Measurements from ENCODE around the gene TCF4.
A peak's percentile ranks its signal among the peaks of the same experiment; 100 is the strongest.

The TCF4 gene

GRCh38 chr18:55395799-55396198 lies 192.2 kb downstream of the TCF4 start:
- DNase-seq (ENCODE audit: low read depth, low spot score) = no peak
- no peak for TF ChIP-seq CTCF (IDR thresholded peaks at IDR 0.05; ENCODE audit: low read depth, low read length)
- no peak overlapping the region for H3K4me3 ChIP-seq (ENCODE audit: low read depth, low read length)
- in situ Hi-C loops (cut with HindIII; ENCODE audit: low sequenced_read_pairs) = no loop called here

- in situ Hi-C loops (cut with HindIII; ENCODE audit: low sequenced_read_pairs) = no loop called here
- no peak for TF ChIP-seq CTCF (IDR thresholded peaks at IDR 0.05; ENCODE audit: low read depth, low read length)
- no peak overlapping the region for H3K4me3 ChIP-seq (ENCODE audit: low read depth, low read length)
- DNase-seq (ENCODE audit: low read depth, low spot score) = no peak
Observed at GRCh38 chr18:55390898-55391297, 197.1 kb downstream of the TCF4 start.

- no peak for TF ChIP-seq CTCF (IDR thresholded peaks at IDR 0.05; ENCODE audit: low read depth, low read length)
- DNase-seq (ENCODE audit: low read depth, low spot score) = no peak
- in situ Hi-C loops (cut with HindIII; ENCODE audit: low sequenced_read_pairs) = no loop called here
- H3K4me3 ChIP-seq (ENCODE audit: low read depth, low read length) = no peak overlapping the region
Observed at GRCh38 chr18:55387139-55387984, 200.6 kb downstream of the TCF4 start.

- in situ Hi-C loops (cut with HindIII; ENCODE audit: low sequenced_read_pairs) = no loop called here
- no peak for DNase-seq (ENCODE audit: low read depth, low spot score)
- no peak for TF ChIP-seq CTCF (IDR thresholded peaks at IDR 0.05; ENCODE audit: low read depth, low read length)
- no peak overlapping the region for H3K4me3 ChIP-seq (ENCODE audit: low read depth, low read length)
Observed at GRCh38 chr18:55386545-55386944, 201.4 kb downstream of the TCF4 start.

- no peak for DNase-seq (ENCODE audit: low read depth, low spot score)
- no peak for TF ChIP-seq CTCF (IDR thresholded peaks at IDR 0.05; ENCODE audit: low read depth, low read length)
- no peak overlapping the region for H3K4me3 ChIP-seq (ENCODE audit: low read depth, low read length)
- in situ Hi-C loops (cut with HindIII; ENCODE audit: low sequenced_read_pairs) = no loop called here
Observed at GRCh38 chr18:55385770-55386169, 202.2 kb downstream of the TCF4 start.

GRCh38 chr18:55384551-55385275 lies 203.3 kb downstream of the TCF4 start:
- in situ Hi-C loops (cut with HindIII; ENCODE audit: low sequenced_read_pairs) = no loop called here
- no peak overlapping the region for H3K4me3 ChIP-seq (ENCODE audit: low read depth, low read length)
- peak; percentile 75 for TF ChIP-seq CTCF (IDR thresholded peaks at IDR 0.05; ENCODE audit: low read depth, low read length)
- DNase-seq (ENCODE audit: low read depth, low spot score) = peak; percentile 46

All from astrocyte of the spinal cord (primary cell).